ENCODE results near the gene LGALS9C. TPM values are rescaled to one million over a fixed set of nuclear protein-coding genes. Genes with fewer than 3 reads are reported as not detected.
"Not testable (repeated sequence)": the region's sequence is repeated elsewhere in the genome, so short reads cannot be mapped to it uniquely, and the experiment has no call there.

LGALS9C gene
- total RNA-seq (not detected), polyA plus RNA-seq (ENCODE audit: insufficient read depth, low read depth, low replicate concordance) (not detected)
- long read RNA-seq, donor 1 = 0 reads
- long read RNA-seq, donor 2 = 0 reads
- long read RNA-seq, donor 3 = 0 reads
- long read RNA-seq, donor 4 = 0 reads
- long read RNA-seq, donor 5 = 0 reads
- long read RNA-seq, donor 6 = 0 reads
- long read RNA-seq, donor 7, partial matches to known transcripts = 0 of 1 reads
- long read RNA-seq, donor 7, other reads (novel, unspliced or antisense) = 1 of 1 reads
- long read RNA-seq, donor 8 = 0 reads
- long read RNA-seq, donor 9 = 0 reads
- long read RNA-seq, donor 10 = 0 reads

GRCh38 chr17:18476508-18477308, at the start of gene LGALS9C:
Gene LGALS9C, plus strand, starts transcription at chr17:18476789. Its CDS starts 66 bp downstream, at chr17:18476855.
- H3K4me3 ChIP-seq (ENCODE audit: low read length in 3 of 3); DNase-seq; H3K9me3 ChIP-seq (ENCODE audit: control insufficient read depth in 2 of 3, insufficient read depth in 1 of 3, low read length in 3 of 3); H3K36me3 ChIP-seq (ENCODE audit: control insufficient read depth in 2 of 3, insufficient read depth in 3 of 3, low read length in 3 of 3); H3K4me1 ChIP-seq (ENCODE audit: control insufficient read depth in 2 of 3, insufficient read depth in 2 of 3, low read depth in 1 of 3, low read length in 3 of 3); FAIRE-seq; intact Hi-C loops (cut with DNase I); H3K9ac ChIP-seq (ENCODE audit: low read length in 3 of 3); H3K27ac ChIP-seq (ENCODE audit: low read depth in 2 of 2, low read length in 2 of 2); H3K27me3 ChIP-seq (ENCODE audit: control insufficient read depth, insufficient read depth, low read length): not testable (repeated sequence)

GRCh38 chr17:18432206-18432605, 44.4 kb upstream of the LGALS9C start:
- H3K9ac ChIP-seq (ENCODE audit: low read length in 3 of 3); intact Hi-C loops (cut with DNase I); H3K36me3 ChIP-seq (ENCODE audit: control insufficient read depth in 2 of 3, insufficient read depth in 3 of 3, low read length in 3 of 3); H3K27me3 ChIP-seq (ENCODE audit: control insufficient read depth, insufficient read depth, low read length); H3K4me3 ChIP-seq (ENCODE audit: low read length in 3 of 3); DNase-seq; H3K9me3 ChIP-seq (ENCODE audit: control insufficient read depth in 2 of 3, insufficient read depth in 1 of 3, low read length in 3 of 3); FAIRE-seq; H3K27ac ChIP-seq (ENCODE audit: low read depth in 2 of 2, low read length in 2 of 2); H3K4me1 ChIP-seq (ENCODE audit: control insufficient read depth in 2 of 3, insufficient read depth in 2 of 3, low read depth in 1 of 3, low read length in 3 of 3): not testable (repeated sequence)

DNA sequence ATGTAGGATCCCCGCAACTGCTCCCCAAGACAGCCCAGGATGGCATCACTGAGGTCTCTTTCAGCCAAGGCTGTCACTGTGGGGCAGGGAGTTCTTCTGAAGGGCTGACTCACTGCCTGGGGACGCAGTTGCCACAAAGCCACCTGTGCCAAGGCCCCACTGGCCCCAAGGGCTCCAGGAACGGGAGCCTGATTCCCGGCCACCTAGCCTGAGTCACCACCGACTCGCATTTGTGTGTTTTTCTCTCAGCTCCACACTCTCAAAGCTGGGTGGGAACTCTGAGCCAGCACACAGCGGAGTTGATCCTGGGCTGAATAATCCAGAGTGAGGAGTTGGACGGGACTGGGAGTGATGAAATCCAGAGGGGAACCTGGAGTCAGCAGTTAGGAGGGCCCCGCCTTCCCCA, 37.1 kb upstream of the LGALS9C start:
- H3K4me3 ChIP-seq (ENCODE audit: low read length in 3 of 3); DNase-seq; intact Hi-C loops (cut with DNase I); H3K36me3 ChIP-seq (ENCODE audit: control insufficient read depth in 2 of 3, insufficient read depth in 3 of 3, low read length in 3 of 3); H3K4me1 ChIP-seq (ENCODE audit: control insufficient read depth in 2 of 3, insufficient read depth in 2 of 3, low read depth in 1 of 3, low read length in 3 of 3); H3K9ac ChIP-seq (ENCODE audit: low read length in 3 of 3); H3K27me3 ChIP-seq (ENCODE audit: control insufficient read depth, insufficient read depth, low read length); H3K27ac ChIP-seq (ENCODE audit: low read depth in 2 of 2, low read length in 2 of 2); FAIRE-seq; H3K9me3 ChIP-seq (ENCODE audit: control insufficient read depth in 2 of 3, insufficient read depth in 1 of 3, low read length in 3 of 3): not testable (repeated sequence)

- intact Hi-C loops (cut with DNase I); FAIRE-seq; H3K36me3 ChIP-seq (ENCODE audit: control insufficient read depth in 2 of 3, insufficient read depth in 3 of 3, low read length in 3 of 3); H3K27ac ChIP-seq (ENCODE audit: low read depth in 2 of 2, low read length in 2 of 2); H3K27me3 ChIP-seq (ENCODE audit: control insufficient read depth, insufficient read depth, low read length); H3K9ac ChIP-seq (ENCODE audit: low read length in 3 of 3); H3K9me3 ChIP-seq (ENCODE audit: control insufficient read depth in 2 of 3, insufficient read depth in 1 of 3, low read length in 3 of 3); H3K4me3 ChIP-seq (ENCODE audit: low read length in 3 of 3); H3K4me1 ChIP-seq (ENCODE audit: control insufficient read depth in 2 of 3, insufficient read depth in 2 of 3, low read depth in 1 of 3, low read length in 3 of 3): not testable (repeated sequence)
- peak in 1 of 5 donors; percentile 26 for DNase-seq
Measured at GRCh38 chr17:18442093-18442492, 34.5 kb upstream of the LGALS9C start.

- FAIRE-seq; intact Hi-C loops (cut with DNase I); H3K9me3 ChIP-seq (ENCODE audit: control insufficient read depth in 2 of 3, insufficient read depth in 1 of 3, low read length in 3 of 3); H3K9ac ChIP-seq (ENCODE audit: low read length in 3 of 3); H3K4me1 ChIP-seq (ENCODE audit: control insufficient read depth in 2 of 3, insufficient read depth in 2 of 3, low read depth in 1 of 3, low read length in 3 of 3); H3K4me3 ChIP-seq (ENCODE audit: low read length in 3 of 3); H3K27me3 ChIP-seq (ENCODE audit: control insufficient read depth, insufficient read depth, low read length); H3K36me3 ChIP-seq (ENCODE audit: control insufficient read depth in 2 of 3, insufficient read depth in 3 of 3, low read length in 3 of 3); H3K27ac ChIP-seq (ENCODE audit: low read depth in 2 of 2, low read length in 2 of 2); DNase-seq: not testable (repeated sequence)
Measured at GRCh38 chr17:18442532-18442931, 34.1 kb upstream of the LGALS9C start.

GRCh38 chr17:18447476-18448205, 28.9 kb upstream of the LGALS9C start:
- H3K9ac ChIP-seq (ENCODE audit: low read length in 3 of 3); H3K27me3 ChIP-seq (ENCODE audit: control insufficient read depth, insufficient read depth, low read length); H3K9me3 ChIP-seq (ENCODE audit: control insufficient read depth in 2 of 3, insufficient read depth in 1 of 3, low read length in 3 of 3); intact Hi-C loops (cut with DNase I); FAIRE-seq; DNase-seq; H3K36me3 ChIP-seq (ENCODE audit: control insufficient read depth in 2 of 3, insufficient read depth in 3 of 3, low read length in 3 of 3); H3K4me3 ChIP-seq (ENCODE audit: low read length in 3 of 3); H3K27ac ChIP-seq (ENCODE audit: low read depth in 2 of 2, low read length in 2 of 2); H3K4me1 ChIP-seq (ENCODE audit: control insufficient read depth in 2 of 3, insufficient read depth in 2 of 3, low read depth in 1 of 3, low read length in 3 of 3): not testable (repeated sequence)

DNA sequence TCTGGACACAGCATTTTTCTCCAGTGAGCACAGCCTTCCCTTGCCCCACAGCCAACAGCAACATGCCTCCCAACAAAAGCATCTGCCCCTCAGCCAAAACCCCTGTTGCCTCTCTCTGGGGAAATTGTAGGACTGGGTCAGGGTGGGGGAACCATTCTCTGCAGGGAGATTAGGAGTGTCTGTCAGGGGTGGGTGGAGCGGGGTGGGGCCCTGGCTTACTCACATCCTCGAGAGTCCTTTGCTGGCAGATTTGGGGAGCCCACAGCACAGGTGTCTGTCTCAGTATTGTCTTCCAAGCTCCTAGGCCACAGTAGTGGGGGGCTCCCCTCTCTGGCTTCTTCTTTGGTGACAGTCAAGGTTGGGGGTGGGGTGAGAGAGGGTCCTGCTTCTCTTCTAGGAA, 28.3 kb upstream of the LGALS9C start:
- H3K27me3 ChIP-seq (ENCODE audit: control insufficient read depth, insufficient read depth, low read length); H3K9ac ChIP-seq (ENCODE audit: low read length in 3 of 3); intact Hi-C loops (cut with DNase I); FAIRE-seq; H3K36me3 ChIP-seq (ENCODE audit: control insufficient read depth in 2 of 3, insufficient read depth in 3 of 3, low read length in 3 of 3); H3K4me1 ChIP-seq (ENCODE audit: control insufficient read depth in 2 of 3, insufficient read depth in 2 of 3, low read depth in 1 of 3, low read length in 3 of 3); DNase-seq; H3K27ac ChIP-seq (ENCODE audit: low read depth in 2 of 2, low read length in 2 of 2); H3K4me3 ChIP-seq (ENCODE audit: low read length in 3 of 3); H3K9me3 ChIP-seq (ENCODE audit: control insufficient read depth in 2 of 3, insufficient read depth in 1 of 3, low read length in 3 of 3): not testable (repeated sequence)

GRCh38 chr17:18449833-18450232, 26.8 kb upstream of the LGALS9C start:
- intact Hi-C loops (cut with DNase I); H3K27me3 ChIP-seq (ENCODE audit: control insufficient read depth, insufficient read depth, low read length); DNase-seq: not testable (repeated sequence)

More at GRCh38 chr17:18449833-18450232, 26.8 kb upstream of the LGALS9C start:
- H3K9me3 ChIP-seq (ENCODE audit: control insufficient read depth in 2 of 3, insufficient read depth in 1 of 3, low read length in 3 of 3); H3K4me1 ChIP-seq (ENCODE audit: control insufficient read depth in 2 of 3, insufficient read depth in 2 of 3, low read depth in 1 of 3, low read length in 3 of 3); H3K27ac ChIP-seq (ENCODE audit: low read depth in 2 of 2, low read length in 2 of 2); H3K36me3 ChIP-seq (ENCODE audit: control insufficient read depth in 2 of 3, insufficient read depth in 3 of 3, low read length in 3 of 3); FAIRE-seq; H3K4me3 ChIP-seq (ENCODE audit: low read length in 3 of 3); H3K9ac ChIP-seq (ENCODE audit: low read length in 3 of 3): not testable (repeated sequence)

All from kidney (tissue), 19 donors.